Ovary (tissue), 3 donors: ENCODE data around the gene RAB13.

Experiments
- EP300 ChIP-seq: sonication (generic); formaldehyde crosslinking; IDR thresholded peaks from one replicate; pipeline ENCODE4 v1.6.1; 2017; ENCODE audit warnings: antibody characterized with exemption
- TF ChIP-seq, protein P1 (sequence below), 3 donors: fragments of 450-650 bp in 2 of 3; fragments of 200-600 bp in 1 of 3; IDR thresholded peaks; one replicate each; pipeline versions ENCODE4 v1.5.1 to v1.8.0; 2016 to 2022; ENCODE audit warnings: antibody characterized with exemption in 3 of 3, mild to moderate bottlenecking in 1 of 3
- donor health status: DM: no; HTN: no; CAD: no.

DNA sequence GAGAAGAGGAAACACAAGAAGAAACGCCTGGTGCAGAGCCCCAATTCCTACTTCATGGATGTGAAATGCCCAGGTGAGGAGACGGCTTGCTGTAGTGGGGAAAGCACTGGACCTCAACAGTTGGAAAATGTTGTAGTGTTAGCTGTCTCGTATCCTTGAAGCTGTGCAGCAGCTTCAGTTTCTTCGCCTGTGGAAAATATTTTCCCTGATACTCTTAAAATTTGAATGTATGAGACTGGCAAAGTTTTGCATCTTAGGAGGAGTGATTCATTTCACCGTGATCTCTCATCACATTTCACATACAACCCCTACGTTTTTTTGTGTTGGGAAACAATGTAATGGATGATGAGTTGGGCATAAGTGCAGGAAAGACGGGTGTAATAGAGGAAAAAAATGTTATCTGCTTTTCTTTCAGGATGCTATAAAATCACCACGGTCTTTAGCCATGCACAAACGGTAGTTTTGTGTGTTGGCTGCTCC, 5.1 kb upstream of the RAB13 start:
- TF ChIP-seq, protein P1, sequence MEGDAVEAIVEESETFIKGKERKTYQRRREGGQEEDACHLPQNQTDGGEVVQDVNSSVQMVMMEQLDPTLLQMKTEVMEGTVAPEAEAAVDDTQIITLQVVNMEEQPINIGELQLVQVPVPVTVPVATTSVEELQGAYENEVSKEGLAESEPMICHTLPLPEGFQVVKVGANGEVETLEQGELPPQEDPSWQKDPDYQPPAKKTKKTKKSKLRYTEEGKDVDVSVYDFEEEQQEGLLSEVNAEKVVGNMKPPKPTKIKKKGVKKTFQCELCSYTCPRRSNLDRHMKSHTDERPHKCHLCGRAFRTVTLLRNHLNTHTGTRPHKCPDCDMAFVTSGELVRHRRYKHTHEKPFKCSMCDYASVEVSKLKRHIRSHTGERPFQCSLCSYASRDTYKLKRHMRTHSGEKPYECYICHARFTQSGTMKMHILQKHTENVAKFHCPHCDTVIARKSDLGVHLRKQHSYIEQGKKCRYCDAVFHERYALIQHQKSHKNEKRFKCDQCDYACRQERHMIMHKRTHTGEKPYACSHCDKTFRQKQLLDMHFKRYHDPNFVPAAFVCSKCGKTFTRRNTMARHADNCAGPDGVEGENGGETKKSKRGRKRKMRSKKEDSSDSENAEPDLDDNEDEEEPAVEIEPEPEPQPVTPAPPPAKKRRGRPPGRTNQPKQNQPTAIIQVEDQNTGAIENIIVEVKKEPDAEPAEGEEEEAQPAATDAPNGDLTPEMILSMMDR (IDR thresholded peaks at IDR 0.05), result peak in 1 of 3 donors; percentile 4
- TF ChIP-seq EP300, result no peak
